Measurements from ENCODE around the gene GSTM5.
"Not testable (repeated sequence)": the region's sequence is repeated elsewhere in the genome, so short reads cannot be mapped to it uniquely, and the experiment has no call there.

The GSTM5 gene

GRCh38 chr1:109732390-109732881 lies 20.4 kb downstream of the GSTM5 start:
- no peak for DNase-seq

GRCh38 chr1:109733236-109733870 lies 21.3 kb downstream of the GSTM5 start:
- no peak for DNase-seq

- DNase-seq: peak; percentile 68
Measured at GRCh38 chr1:109739738-109740614, 27.9 kb downstream of the GSTM5 start.

- DNase-seq: no peak
Measured at GRCh38 chr1:109740615-109741373, 28.7 kb downstream of the GSTM5 start, which contains the start of gene GSTM3. GSTM3 (minus strand) TSS chr1:109741038; CDS start chr1:109740287, 751 bp downstream.

- DNase-seq: not testable (repeated sequence)
Measured at GRCh38 chr1:109748311-109748710, 36.3 kb downstream of the GSTM5 start.

- no peak for DNase-seq
Measured at GRCh38 chr1:109749221-109749620, 37.2 kb downstream of the GSTM5 start.

GRCh38 chr1:109750241-109750882 lies 38.3 kb downstream of the GSTM5 start:
- DNase-seq: no peak

- no peak for DNase-seq
Measured at GRCh38 chr1:109750920-109751319, 38.9 kb downstream of the GSTM5 start.

- DNase-seq: no peak
Measured at GRCh38 chr1:109751531-109752260, 39.6 kb downstream of the GSTM5 start.

- no peak for DNase-seq
Measured at GRCh38 chr1:109754738-109755137, 42.7 kb downstream of the GSTM5 start.

- not testable (repeated sequence) for DNase-seq
Measured at GRCh38 chr1:109756325-109756724, 44.3 kb downstream of the GSTM5 start.

- DNase-seq: no peak
Measured at GRCh38 chr1:109756848-109757521, 44.9 kb downstream of the GSTM5 start.

- DNase-seq: no peak
Measured at GRCh38 chr1:109757936-109758786, 46.1 kb downstream of the GSTM5 start.

GRCh38 chr1:109759513-109760334 lies 47.7 kb downstream of the GSTM5 start:
- DNase-seq: no peak

- no peak for DNase-seq
Measured at GRCh38 chr1:109760581-109761226, 48.7 kb downstream of the GSTM5 start.

GRCh38 chr1:109761227-109762038 lies 49.4 kb downstream of the GSTM5 start:
- no peak for DNase-seq

GRCh38 chr1:109762039-109762585 lies 50.1 kb downstream of the GSTM5 start:
- no peak for DNase-seq
